Muscle layer of duodenum (tissue), 2 donors: ENCODE results near the gene PTGES.
A peak's percentile ranks its signal among the peaks of the same experiment; 100 is the strongest.

ENCODE experiments used
- H3K27ac ChIP-seq: one replicate; pipeline ENCODE4 v1.7.0; 2013; ENCODE audit warnings: mild to moderate bottlenecking, low read length
- H3K27me3 ChIP-seq: one replicate; pipeline ENCODE4 v1.7.0; 2013; ENCODE audit warnings: low read depth, mild to moderate bottlenecking, control low read depth, low read length
- H3K36me3 ChIP-seq, 2 donors: one replicate each; pipeline ENCODE4 v1.7.0; 2013; ENCODE audit warnings: low read length in 2 of 2, control low read depth in 1 of 2, mild to moderate bottlenecking in 1 of 2; ENCODE audit not compliant: insufficient read depth in 2 of 2, control insufficient read depth in 1 of 2
- H3K4me1 ChIP-seq, 2 donors: one replicate each; pipeline ENCODE4 v1.7.0; 2013; ENCODE audit warnings: low read length in 2 of 2, mild to moderate bottlenecking in 2 of 2, control low read depth in 1 of 2, moderate library complexity in 1 of 2; ENCODE audit not compliant: insufficient read depth in 2 of 2, control insufficient read depth in 1 of 2
- H3K4me3 ChIP-seq, 2 donors: one replicate each; pipeline ENCODE4 v1.7.0; 2013; ENCODE audit warnings: low read length in 2 of 2, low read depth in 1 of 2, mild to moderate bottlenecking in 1 of 2
- H3K9me3 ChIP-seq, 2 donors: one replicate each; pipeline ENCODE4 v1.7.0; 2013; ENCODE audit warnings: low read length in 2 of 2, control low read depth in 1 of 2, mild to moderate bottlenecking in 1 of 2; ENCODE audit not compliant: control insufficient read depth in 1 of 2
- donor health status: healthy.

PTGES gene

DNA sequence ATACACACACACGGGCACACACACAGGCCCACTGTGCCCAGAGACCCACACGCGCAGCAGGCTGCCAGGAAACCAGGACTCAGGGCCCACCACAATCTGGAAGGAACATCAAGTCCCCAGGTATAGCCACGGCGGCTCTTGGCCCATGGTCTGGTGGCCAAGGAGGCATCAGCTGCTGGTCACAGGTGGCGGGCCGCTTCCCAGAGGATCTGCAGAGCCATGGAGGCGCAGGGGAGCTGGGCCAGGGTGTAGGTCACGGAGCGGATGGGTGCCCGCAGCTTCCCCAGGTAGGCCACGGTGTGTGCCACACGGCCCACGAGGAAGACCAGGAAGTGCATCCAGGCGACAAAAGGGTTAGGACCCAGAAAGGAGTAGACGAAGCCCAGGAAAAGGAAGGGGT is 13.4 kb downstream of the PTGES start:
- Histone ChIP-seq H3K36me3 (no peaks in the 10 kb centered on the region), H3K27ac (no peak overlapping the region), H3K4me3 (no peak overlapping the region), H3K4me1 (peaks cover 0 to 3% of the 10 kb centered on the region in 2 donors), H3K27me3 (no peaks in the 10 kb centered on the region), H3K9me3 (no peaks in the 10 kb centered on the region)

DNA sequence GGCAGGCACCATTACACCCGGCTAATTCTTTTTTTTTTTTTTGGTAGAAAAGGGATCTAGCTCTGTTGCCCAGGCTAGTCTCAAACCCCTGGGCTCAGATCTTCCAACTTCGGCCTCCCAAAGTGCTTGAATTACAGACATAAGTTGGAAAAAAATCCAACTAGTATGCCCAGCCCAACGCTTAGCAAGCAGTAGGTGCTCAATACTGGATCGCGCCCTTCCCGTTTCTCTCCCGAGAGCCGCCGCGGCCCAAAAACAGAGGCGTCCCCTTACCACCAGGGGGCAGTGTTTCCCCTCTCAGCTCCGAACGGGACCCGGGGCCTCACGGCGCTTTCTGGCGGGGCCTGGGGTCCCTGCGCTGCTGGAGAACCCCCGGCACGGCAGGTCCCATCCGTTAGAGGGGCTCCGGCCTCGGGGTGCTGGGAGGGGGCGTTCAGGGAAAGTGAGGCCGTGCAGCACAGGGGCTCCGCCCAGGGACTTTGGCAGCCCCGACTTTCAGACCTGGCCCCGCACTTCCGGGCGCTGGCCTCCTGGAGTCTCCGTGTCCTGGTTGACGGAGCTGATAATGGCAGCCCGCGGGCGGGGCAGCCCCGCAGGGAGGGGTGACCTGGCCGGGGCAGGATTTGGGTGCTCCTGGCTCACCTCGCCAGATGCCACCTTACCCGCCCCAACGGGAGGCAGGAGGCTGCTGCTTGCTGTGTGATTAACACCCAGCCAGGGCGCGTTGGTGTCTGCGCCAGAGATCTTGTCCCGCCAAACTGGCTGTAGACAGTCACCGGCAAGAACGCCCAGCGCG is 15.2 kb downstream of the PTGES start:
- H3K36me3 ChIP-seq = no peaks in the 10 kb centered on the region
- peak overlapping the region; percentile 53 to 75 for H3K4me3 ChIP-seq
- peaks cover 0 to 3% of the 10 kb centered on the region in 2 donors for H3K4me1 ChIP-seq
- H3K9me3 ChIP-seq = no peaks in the 10 kb centered on the region
- no peak overlapping the region for H3K27ac ChIP-seq
- H3K27me3 ChIP-seq = no peaks in the 10 kb centered on the region

DNA sequence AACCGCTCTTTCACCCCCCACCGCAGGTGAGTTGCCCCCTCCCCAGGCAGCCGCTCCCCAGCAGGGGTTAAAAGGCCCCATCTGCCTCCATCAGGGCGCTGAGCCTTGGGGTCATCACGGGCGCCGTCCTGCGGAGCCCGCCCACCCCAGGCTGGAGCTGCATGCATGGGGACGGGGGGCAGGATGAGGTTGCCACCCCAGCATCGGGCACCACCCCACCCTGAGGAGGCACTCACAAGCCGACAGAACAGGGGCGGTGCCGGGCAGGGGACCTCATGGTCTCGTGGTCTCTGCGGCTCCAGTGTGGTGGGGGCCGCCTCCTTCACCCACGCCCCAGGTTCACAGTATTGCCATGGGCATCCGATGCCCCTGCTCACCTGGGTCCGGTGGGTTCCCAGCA is 16.5 kb downstream of the PTGES start:
- no peak overlapping the region for H3K27ac ChIP-seq
- H3K9me3 ChIP-seq = no peaks in the 10 kb centered on the region
- H3K36me3 ChIP-seq = no peaks in the 10 kb centered on the region
- no peak overlapping the region for H3K4me3 ChIP-seq
- H3K27me3 ChIP-seq = no peaks in the 10 kb centered on the region
- H3K4me1 ChIP-seq = peaks cover 0 to 3% of the 10 kb centered on the region in 2 donors

DNA sequence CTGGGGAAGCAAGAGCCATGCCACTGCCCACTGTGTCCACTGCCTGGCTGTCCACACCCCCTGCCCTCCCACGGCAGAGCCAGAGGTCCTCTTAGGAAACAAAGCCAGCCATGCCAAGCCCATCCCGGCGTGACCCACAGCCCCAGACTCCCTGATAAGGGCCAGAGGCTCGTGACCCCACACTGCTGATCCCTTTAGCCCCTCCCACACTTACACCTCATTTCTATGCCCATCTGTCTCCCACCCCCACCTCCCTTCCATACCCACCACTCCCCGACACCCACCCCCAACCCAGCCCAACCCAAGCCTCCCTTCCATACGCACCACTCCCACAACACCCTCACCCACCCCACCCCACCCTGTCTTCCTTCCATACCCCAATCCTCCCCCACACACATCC is 17.3 kb downstream of the PTGES start:
- Histone ChIP-seq H3K9me3 (no peaks in the 10 kb centered on the region), H3K4me3 (no peak overlapping the region), H3K36me3 (no peaks in the 10 kb centered on the region), H3K27ac (no peak overlapping the region), H3K27me3 (no peaks in the 10 kb centered on the region), H3K4me1 (peaks cover 0 to 3% of the 10 kb centered on the region in 2 donors)

DNA sequence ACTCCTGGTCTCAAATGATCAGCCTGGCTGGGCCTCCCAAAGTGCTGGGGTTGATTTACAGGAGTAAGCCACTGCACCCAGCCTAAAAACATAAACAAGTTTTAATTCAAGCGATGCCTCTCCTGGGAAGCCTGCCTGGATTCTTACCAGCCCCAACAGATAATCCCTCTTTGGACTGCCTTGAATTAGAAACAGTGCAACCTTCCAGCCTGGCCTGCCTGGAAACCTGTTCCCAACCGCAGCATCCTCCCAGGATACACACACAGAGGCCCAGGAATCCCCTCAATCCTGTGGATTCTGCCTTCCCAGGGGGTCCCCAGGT is 19.2 kb downstream of the PTGES start:
- Histone ChIP-seq H3K27me3 (no peaks in the 10 kb centered on the region), H3K9me3 (no peaks in the 10 kb centered on the region), H3K4me1 (peaks cover 0 to 3% of the 10 kb centered on the region in 2 donors), H3K36me3 (no peaks in the 10 kb centered on the region), H3K27ac (no peak overlapping the region), H3K4me3 (no peak overlapping the region)

DNA sequence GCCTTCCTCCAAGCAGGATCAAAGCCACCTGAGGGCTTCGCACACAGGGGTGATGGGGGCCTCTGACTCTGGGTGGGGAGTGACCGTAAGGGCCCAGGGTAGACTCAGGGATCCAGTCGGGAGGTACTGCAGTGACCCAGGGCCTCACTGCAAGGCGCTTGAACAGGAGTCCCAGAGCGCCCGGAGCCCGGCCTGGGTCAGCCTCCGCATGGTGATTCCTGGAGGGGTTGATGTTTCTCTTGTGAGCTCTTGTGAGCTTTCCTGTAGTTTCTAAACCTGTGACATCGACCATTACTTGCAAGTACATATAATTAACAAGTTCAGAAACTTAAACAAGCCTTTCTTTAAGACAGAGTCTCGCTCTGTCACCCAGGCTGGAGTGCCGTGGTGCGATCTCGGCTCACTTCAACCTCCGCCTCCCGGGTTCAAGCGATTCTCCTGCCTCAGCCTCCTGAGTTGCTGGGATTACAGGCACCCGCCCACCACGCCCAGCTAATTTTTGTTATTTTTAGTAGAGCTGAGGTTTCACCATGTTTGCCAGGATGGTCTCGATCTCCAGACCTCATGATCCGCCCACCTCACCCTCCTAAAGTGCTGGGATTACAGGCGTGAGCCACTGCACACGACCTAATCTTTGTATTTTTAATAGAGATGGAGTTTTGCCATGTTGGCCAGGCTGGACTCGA is 19.8 kb downstream of the PTGES start:
- Histone ChIP-seq H3K4me1 (peaks cover 0 to 3% of the 10 kb centered on the region in 2 donors), H3K27me3 (no peaks in the 10 kb centered on the region), H3K4me3 (no peak overlapping the region), H3K9me3 (no peaks in the 10 kb centered on the region), H3K36me3 (no peaks in the 10 kb centered on the region), H3K27ac (no peak overlapping the region)

DNA sequence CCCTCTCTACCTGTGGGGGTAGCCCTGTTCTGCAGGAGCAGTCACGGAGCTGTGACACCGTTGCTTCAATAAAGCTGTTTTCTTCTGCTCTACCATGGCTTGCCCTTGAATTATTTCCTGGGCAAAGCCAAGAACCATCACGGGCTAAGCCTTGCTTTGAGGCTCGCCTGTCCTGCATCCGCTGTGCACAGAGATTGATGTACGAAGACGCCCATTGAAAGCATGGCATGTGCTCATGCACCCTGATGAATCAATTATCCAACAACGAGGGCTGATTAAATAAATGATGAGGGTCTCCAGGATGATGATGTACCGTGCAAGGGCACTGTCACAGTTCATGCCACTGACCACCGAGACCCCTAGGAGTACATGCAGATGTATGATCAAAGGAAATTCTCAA is 20.7 kb downstream of the PTGES start:
- H3K4me3 ChIP-seq = no peak overlapping the region
- no peak overlapping the region for H3K27ac ChIP-seq
- no peaks in the 10 kb centered on the region for H3K4me1 ChIP-seq
- H3K9me3 ChIP-seq = no peaks in the 10 kb centered on the region
- H3K36me3 ChIP-seq = no peaks in the 10 kb centered on the region
- no peaks in the 10 kb centered on the region for H3K27me3 ChIP-seq

DNA sequence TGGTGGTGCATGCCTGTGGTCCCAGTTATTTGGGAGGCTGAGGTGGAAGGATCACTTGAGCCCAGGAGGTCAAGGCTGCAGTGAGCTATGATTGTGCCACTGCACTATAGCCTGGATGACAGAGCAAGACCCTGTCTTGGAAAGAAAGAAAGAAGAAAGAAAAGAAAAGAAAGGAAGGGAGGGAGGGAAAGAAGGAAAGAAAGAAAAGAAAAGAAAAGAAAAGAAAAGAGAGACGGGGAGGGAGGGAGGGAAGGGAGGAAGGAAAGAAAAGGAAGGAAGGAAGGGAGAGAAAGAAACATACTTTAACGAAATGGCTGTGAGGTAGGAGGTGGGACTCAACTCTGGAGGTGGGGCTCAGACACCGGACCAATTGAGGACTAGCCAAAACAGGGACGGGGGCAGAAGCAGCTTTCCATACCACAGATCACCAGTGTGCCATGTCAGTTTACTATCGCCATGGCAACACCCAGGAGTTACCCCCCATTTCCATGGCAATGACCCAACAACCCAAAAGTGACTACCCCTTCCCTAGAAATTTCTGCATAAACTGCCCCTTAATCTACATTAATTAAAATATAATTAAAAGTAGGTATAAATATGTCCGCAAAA is 21.3 kb downstream of the PTGES start:
- H3K27me3 ChIP-seq = no peaks in the 10 kb centered on the region
- H3K9me3 ChIP-seq = no peaks in the 10 kb centered on the region
- H3K4me1 ChIP-seq = peaks cover 0 to 4% of the 10 kb centered on the region in 2 donors
- no peak overlapping the region for H3K27ac ChIP-seq
- no peaks in the 10 kb centered on the region for H3K36me3 ChIP-seq
- no peak overlapping the region for H3K4me3 ChIP-seq

DNA sequence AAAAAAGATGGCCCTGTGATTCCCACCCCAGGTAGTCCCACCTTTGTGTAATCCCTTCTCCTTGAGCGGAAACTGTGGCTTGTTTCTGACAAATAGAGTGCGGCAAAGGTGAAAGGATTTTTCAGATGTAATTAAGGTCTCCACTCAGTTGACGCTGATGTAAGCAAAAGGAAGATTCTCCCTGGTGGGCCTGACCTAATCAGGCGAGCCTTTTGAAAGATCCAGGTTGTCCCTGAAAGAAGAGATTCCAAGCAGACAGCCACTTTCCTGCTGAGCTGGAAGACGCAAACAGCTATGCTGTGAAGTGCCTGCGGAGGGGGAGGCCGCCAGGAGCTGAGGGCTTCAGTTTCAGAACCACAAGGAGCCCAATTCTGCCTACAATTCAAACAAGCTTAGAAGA is 24.1 kb downstream of the PTGES start:
- no peak overlapping the region for H3K27ac ChIP-seq

DNA sequence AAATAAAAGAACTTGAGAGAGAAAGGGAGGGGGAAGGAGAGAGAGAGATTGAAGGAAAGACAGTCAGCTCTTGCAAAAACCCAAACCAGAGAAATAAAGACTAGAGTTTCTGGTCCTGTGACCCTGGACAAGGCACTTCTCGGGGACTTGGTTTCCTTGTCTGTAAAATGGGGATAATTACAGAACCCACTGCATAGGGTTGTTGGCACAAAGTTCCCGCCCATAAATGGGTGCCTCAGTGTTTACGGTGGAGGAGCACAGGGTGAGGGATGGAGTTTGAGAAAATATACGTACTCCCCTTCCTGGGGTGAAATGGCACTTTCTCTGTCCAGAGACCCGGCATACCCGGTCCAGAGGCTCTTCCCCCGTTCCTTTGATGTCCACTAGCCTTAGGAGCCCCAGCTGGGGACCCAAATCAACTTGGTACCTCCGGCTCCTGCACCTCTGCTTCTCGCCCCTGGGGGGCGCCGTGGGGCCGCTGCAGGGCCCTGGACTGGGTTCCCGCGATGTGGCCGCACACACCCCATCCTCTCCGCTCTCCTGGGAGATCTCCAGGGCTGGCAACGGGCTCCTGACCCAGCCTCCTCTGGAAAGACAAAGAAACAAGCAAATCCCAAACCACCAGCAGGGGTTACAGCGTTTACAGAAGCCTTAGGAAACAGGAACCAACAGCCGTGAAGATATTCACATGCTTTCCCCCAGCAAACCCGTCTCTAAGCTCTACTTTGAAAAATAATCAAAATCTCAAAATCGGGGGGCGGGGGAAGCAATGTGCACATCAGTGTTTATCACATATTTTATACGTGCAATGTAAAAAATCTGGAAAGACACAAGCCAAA is 26.3 kb downstream of the PTGES start:
- no peak overlapping the region for H3K4me3 ChIP-seq
- H3K4me1 ChIP-seq = peaks cover 0 to 8% of the 10 kb centered on the region in 2 donors
- no peaks in the 10 kb centered on the region for H3K27me3 ChIP-seq
- no peaks in the 10 kb centered on the region for H3K36me3 ChIP-seq
- H3K27ac ChIP-seq = no peak overlapping the region
- no peaks in the 10 kb centered on the region for H3K9me3 ChIP-seq

More for the DNA sequence above, 24.1 kb downstream of the PTGES start:
- peaks cover 0 to 8% of the 10 kb centered on the region in 2 donors for H3K4me1 ChIP-seq
- no peak overlapping the region for H3K4me3 ChIP-seq
- H3K9me3 ChIP-seq = no peaks in the 10 kb centered on the region
- no peaks in the 10 kb centered on the region for H3K36me3 ChIP-seq
- no peaks in the 10 kb centered on the region for H3K27me3 ChIP-seq

DNA sequence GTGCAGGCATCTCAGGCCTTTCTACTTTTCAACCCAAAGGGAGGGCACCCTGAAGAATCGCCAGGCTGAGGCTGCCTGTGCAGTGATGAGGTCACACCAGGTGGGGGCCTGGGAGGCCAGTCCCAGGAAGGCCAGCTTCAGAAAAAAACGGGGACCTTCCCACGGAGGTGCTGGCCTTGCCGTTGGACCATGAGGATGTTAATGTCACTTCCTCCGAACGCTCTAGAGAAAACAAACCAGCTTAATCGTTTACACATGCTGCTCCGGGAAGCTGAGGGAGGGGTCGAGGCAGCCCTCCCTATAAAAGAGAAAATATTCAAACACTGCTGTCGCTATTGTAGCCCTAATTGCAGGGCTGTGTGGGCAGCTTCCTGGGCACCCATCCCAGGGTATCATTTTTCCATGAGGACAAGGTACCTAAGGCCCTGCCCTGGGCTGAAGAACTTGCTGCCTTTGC is 27.0 kb downstream of the PTGES start:
- Histone ChIP-seq H3K4me3 (no peak overlapping the region), H3K27ac (no peak overlapping the region), H3K27me3 (no peaks in the 10 kb centered on the region), H3K9me3 (no peaks in the 10 kb centered on the region), H3K4me1 (peaks cover 0 to 8% of the 10 kb centered on the region in 2 donors), H3K36me3 (no peaks in the 10 kb centered on the region)
